B cell (primary cell): ENCODE results near the gene EIF5. TPM values are rescaled to one million over a fixed set of nuclear protein-coding genes. Genes with fewer than 3 reads are reported as not detected.

Source experiments
- ATAC-seq: fragments of 200-7000 bp; cut with Tn5 transposase; one replicate; pipeline ENCODE4 v1.10.0; 2021; ENCODE audit warnings: low read depth, mild to moderate bottlenecking, moderate number of reproducible peaks, moderate library complexity
- CTCF ChIA-PET: fragments of 350-600 bp; sonication (Branson Sonifier 250); formaldehyde crosslinking; loops from one replicate; lab custom pipeline; 2021; ENCODE audit warnings: antibody characterized with exemption, inconsistent platforms; lab: Charles Lee
- POLR2A ChIA-PET: fragments of 350-600 bp; sonication (Branson Sonifier 250); formaldehyde crosslinking; loops from one replicate; lab custom pipeline; 2021; ENCODE audit warnings: antibody characterized with exemption; lab: Charles Lee
- DNase-seq: peaks from one replicate; pipeline ENCODE4 v3.0.0; 2013
- H2AFZ ChIP-seq: 2 replicates; pipeline ENCODE4 v1.6.1; 2012; ENCODE audit warnings: mild to moderate bottlenecking, low read depth, low read length; ENCODE audit not compliant: insufficient read depth, poor library complexity, severe bottlenecking
- H3K27ac ChIP-seq, 2 donors: 1 replicate in 1 of 2; 2 replicates in 1 of 2; pipeline ENCODE4 v1.5.1; 2012 to 2013; ENCODE audit warnings: low read length in 2 of 2, mild to moderate bottlenecking in 2 of 2, moderate library complexity in 1 of 2
- H3K27me3 ChIP-seq, 4 experiments: fragments of 200-600 bp in 1 of 4; sonication (generic) in 1 of 4; replicated peaks in 1 of 4; 1 replicate in 2 of 4; 2 replicates in 2 of 4; pipeline versions ENCODE4 v1.6.1 to v1.7.0; 2013 to 2016; ENCODE audit warnings: low read length in 3 of 4, mild to moderate bottlenecking in 2 of 4, mixed read lengths in 1 of 4, moderate library complexity in 1 of 4; ENCODE audit not compliant: insufficient read depth in 4 of 4, control insufficient read depth in 3 of 4; ENCODE audit errors: control extremely low read depth in 1 of 4
- H3K36me3 ChIP-seq, 2 experiments: replicated peaks in 1 of 2; 1 replicate in 1 of 2; 2 replicates in 1 of 2; pipeline versions ENCODE4 v1.6.1 to v1.7.1; 2013; ENCODE audit warnings: low read length in 1 of 2; ENCODE audit not compliant: insufficient read depth in 2 of 2, control insufficient read depth in 1 of 2; ENCODE audit errors: control extremely low read depth in 1 of 2, extremely low read depth in 1 of 2
- H3K4me1 ChIP-seq, 2 donors: fragments of 200-600 bp in 1 of 2; sonication (generic) in 1 of 2; 1 replicate in 1 of 2; 2 replicates in 1 of 2; pipeline versions ENCODE4 v1.5.1 to v1.6.1; 2013 to 2017; ENCODE audit warnings: low read length in 2 of 2; ENCODE audit not compliant: control insufficient read depth in 2 of 2, insufficient read depth in 2 of 2
- H3K4me2 ChIP-seq: replicated peaks from 2 replicates; pipeline ENCODE3; 2012; ENCODE audit warnings: mild to moderate bottlenecking, low read depth, low read length; ENCODE audit not compliant: poor library complexity, severe bottlenecking
- H3K4me3 ChIP-seq, 5 experiments: fragments of 200-600 bp in 1 of 5; sonication (generic) in 1 of 5; 1 replicate in 3 of 5; 2 replicates in 2 of 5; pipeline versions ENCODE4 v1.5.1 to v1.7.0; 2011 to 2016; ENCODE audit warnings: low read length in 4 of 5, mild to moderate bottlenecking in 4 of 5, low read depth in 2 of 5, control low read depth in 1 of 5, moderate library complexity in 1 of 5; ENCODE audit not compliant: insufficient read depth in 1 of 5; ENCODE audit errors: control extremely low read depth in 1 of 5, extremely low read depth in 1 of 5
- H3K79me2 ChIP-seq: fragments of 200-600 bp; sonication (generic); one replicate; pipeline ENCODE4 v1.6.0; 2016; ENCODE audit warnings: low read length; ENCODE audit not compliant: control insufficient read depth, insufficient read depth
- H3K9ac ChIP-seq: fragments of 200-600 bp; sonication (generic); 2 replicates; pipeline ENCODE4 v1.6.1; 2017; ENCODE audit warnings: mild to moderate bottlenecking, low read length, moderate library complexity
- H3K9me3 ChIP-seq, 3 donors: one replicate each; pipeline versions ENCODE4 v1.6.1 to v1.7.1; 2013; ENCODE audit warnings: low read length in 2 of 3; ENCODE audit not compliant: control insufficient read depth in 2 of 3, insufficient read depth in 1 of 3; ENCODE audit errors: control extremely low read depth in 1 of 3
- H4K20me1 ChIP-seq: 2 replicates; pipeline ENCODE4 v1.6.0; 2012; ENCODE audit warnings: mild to moderate bottlenecking, low read length; ENCODE audit not compliant: insufficient read depth, control insufficient read depth, poor library complexity, severe bottlenecking
- H3K27ac Mint-ChIP-seq: one replicate; pipeline ENCODE4 v1.8.0; 2021; ENCODE audit warnings: mixed read lengths
- H3K27me3 Mint-ChIP-seq: one replicate; pipeline ENCODE4 v1.8.0; 2021; ENCODE audit warnings: mixed read lengths
- H3K4me1 Mint-ChIP-seq: one replicate; pipeline ENCODE4 v1.8.0; 2021; ENCODE audit warnings: mixed read lengths
- H3K4me3 Mint-ChIP-seq: one replicate; pipeline ENCODE4 v1.8.0; 2021; ENCODE audit warnings: mixed read lengths
- H3K9me3 Mint-ChIP-seq: one replicate; pipeline ENCODE4 v1.8.0; 2022; ENCODE audit warnings: mixed read lengths; ENCODE audit not compliant: insufficient read depth
- EZH2 ChIP-seq: IDR thresholded peaks from 2 replicates; pipeline ENCODE4 v1.6.1; 2012; ENCODE audit warnings: borderline replicate concordance, low read depth, mild to moderate bottlenecking, moderate library complexity, low read length; ENCODE audit not compliant: insufficient read depth, poor library complexity, severe bottlenecking
- WGBS: methylation state at CpG from one replicate; pipeline ENCODE4 v1.1.5; 2013; ENCODE audit warnings: missing lambda C conversion rate; ENCODE audit not compliant: insufficient coverage; 5-methylcytosine and 5-hydroxymethylcytosine counted together
- intact Hi-C: fragments of 100-400 bp; cut with micrococcal nuclease; formaldehyde crosslinking; loops from one replicate; pipeline ENCODE4 v1.10.0; 2022
- polyA plus RNA-seq: library from polyadenylated mRNA; depleted of rRNA; stranded (reverse); fragments of >200 nt; gene quantifications from 2 replicates; pipeline ENCODE4 v1.2.3, GENCODE V29; 2012
- total RNA-seq, 2 donors: library from RNA; stranded (reverse); fragments of 120-200 nt in 1 of 2; gene quantifications; 1 replicate in 1 of 2; 2 replicates in 1 of 2; pipeline versions ENCODE4 v1.2.3 to v1.2.4, GENCODE V29; 2013 to 2022
- TF ChIP-seq, protein P1 (sequence below): fragments of 200-600 bp; IDR thresholded peaks from one replicate; pipeline ENCODE4 v1.8.0; 2022; ENCODE audit warnings: antibody characterized with exemption, mild to moderate bottlenecking

Gene EIF5
- total and polyA plus RNA-seq, 2 donors (not counting 1 experiment from before 2014, with no cell fraction given) = 206 to 314 TPM

DNA sequence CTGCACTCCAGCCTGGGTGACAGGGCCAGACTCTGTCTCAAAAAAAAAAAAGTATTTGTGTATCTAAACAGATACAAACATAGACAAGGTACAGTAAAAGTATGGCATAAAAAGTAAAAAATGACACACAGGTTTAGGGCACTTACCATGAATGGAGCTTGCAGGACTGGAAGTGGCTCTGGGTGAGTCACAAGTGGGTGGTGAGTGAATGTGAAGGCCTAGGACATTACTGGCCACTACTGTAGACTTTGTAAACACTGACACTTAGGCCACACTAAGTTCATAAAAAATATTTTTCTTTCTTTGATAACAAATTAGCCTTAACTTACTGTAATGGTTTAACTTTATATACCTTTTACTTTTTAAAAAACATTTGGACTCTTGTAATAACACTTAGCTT lies 38.0 kb upstream of the EIF5 start:
- no peaks in the 10 kb centered on the region for H3K36me3 ChIP-seq
- Mint-ChIP-seq H3K4me1 (peaks cover 1% of the 10 kb centered on the region), H3K4me3 (no peak overlapping the region), H3K9me3 (no peaks in the 10 kb centered on the region), H3K27me3 (peaks cover 5% of the 10 kb centered on the region), H3K27ac (no peak overlapping the region)
- DNase-seq (no peak), ATAC-seq (no peak)
- peaks cover 0 to 8% (median 0%) of the 10 kb centered on the region in 4 experiments for H3K27me3 ChIP-seq
- H3K9ac ChIP-seq = no peak overlapping the region
- H4K20me1 ChIP-seq = no peaks in the 10 kb centered on the region
- H2AFZ ChIP-seq = no peak overlapping the region
- ChIA-PET CTCF (no interaction called here), POLR2A (no interaction called here)
- intact Hi-C loops = no loop called here
- TF ChIP-seq, protein P1, sequence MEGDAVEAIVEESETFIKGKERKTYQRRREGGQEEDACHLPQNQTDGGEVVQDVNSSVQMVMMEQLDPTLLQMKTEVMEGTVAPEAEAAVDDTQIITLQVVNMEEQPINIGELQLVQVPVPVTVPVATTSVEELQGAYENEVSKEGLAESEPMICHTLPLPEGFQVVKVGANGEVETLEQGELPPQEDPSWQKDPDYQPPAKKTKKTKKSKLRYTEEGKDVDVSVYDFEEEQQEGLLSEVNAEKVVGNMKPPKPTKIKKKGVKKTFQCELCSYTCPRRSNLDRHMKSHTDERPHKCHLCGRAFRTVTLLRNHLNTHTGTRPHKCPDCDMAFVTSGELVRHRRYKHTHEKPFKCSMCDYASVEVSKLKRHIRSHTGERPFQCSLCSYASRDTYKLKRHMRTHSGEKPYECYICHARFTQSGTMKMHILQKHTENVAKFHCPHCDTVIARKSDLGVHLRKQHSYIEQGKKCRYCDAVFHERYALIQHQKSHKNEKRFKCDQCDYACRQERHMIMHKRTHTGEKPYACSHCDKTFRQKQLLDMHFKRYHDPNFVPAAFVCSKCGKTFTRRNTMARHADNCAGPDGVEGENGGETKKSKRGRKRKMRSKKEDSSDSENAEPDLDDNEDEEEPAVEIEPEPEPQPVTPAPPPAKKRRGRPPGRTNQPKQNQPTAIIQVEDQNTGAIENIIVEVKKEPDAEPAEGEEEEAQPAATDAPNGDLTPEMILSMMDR = no peak
- TF ChIP-seq EZH2 = no peak
- H3K27ac ChIP-seq = no peak overlapping the region
- no peak overlapping the region for H3K4me3 ChIP-seq
- peaks cover 0 to 4% (median 0%) of the 10 kb centered on the region in 3 donors for H3K9me3 ChIP-seq
- no peak overlapping the region for H3K4me2 ChIP-seq
- H3K4me1 ChIP-seq = peaks cover 0 to 5% of the 10 kb centered on the region in 2 donors
- H3K79me2 ChIP-seq = no peaks in the 10 kb centered on the region

DNA sequence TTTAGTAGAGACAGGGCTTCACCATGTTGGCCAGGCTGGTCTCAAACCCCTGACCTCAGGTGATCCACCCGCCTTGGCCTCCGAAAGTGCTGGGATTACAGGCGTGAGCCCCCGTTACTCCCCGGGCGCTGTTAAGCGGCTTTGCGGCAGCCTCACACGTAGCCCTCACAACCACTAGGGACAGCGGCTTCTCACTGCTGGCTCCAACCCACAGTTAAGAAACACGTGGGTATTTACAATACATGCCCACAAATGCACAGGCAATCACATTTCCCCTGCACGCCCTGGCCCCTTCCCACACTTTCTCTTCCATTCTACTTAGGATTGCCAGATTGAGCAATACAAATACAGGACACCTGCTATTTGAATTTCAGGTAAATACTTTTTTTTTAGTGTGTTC lies 37.0 kb upstream of the EIF5 start:
- Histone ChIP-seq H3K9ac (no peak overlapping the region), H3K4me2 (no peak overlapping the region), H4K20me1 (no peaks in the 10 kb centered on the region), H3K27me3 (peaks cover 0 to 8% (median 0%) of the 10 kb centered on the region in 4 experiments), H3K36me3 (no peaks in the 10 kb centered on the region), H3K9me3 (peaks cover 0 to 4% (median 0%) of the 10 kb centered on the region in 3 donors), H3K79me2 (no peaks in the 10 kb centered on the region), H3K4me1 (peaks cover 0 to 5% of the 10 kb centered on the region in 2 donors), H2AFZ (no peak overlapping the region), H3K27ac (no peak overlapping the region), H3K4me3 (no peak overlapping the region)
- Mint-ChIP-seq H3K9me3 (no peaks in the 10 kb centered on the region), H3K27me3 (peaks cover 5% of the 10 kb centered on the region), H3K27ac (no peak overlapping the region), H3K4me3 (no peak overlapping the region), H3K4me1 (peaks cover 1% of the 10 kb centered on the region)
- 84% methylated on average over 12 of the region's 12 CpGs for WGBS
- ChIA-PET POLR2A (no interaction called here), CTCF (no interaction called here)
- intact Hi-C loops = no loop called here
- TF ChIP-seq, protein P1 = no peak
- no peak for TF ChIP-seq EZH2
- no peak for DNase-seq
- ATAC-seq = no peak
